GM23338 (cell line): ENCODE data around the gene XDH. TPM values are rescaled to one million over a fixed set of nuclear protein-coding genes. Genes with fewer than 3 reads are reported as not detected.

Source experiments
- ATAC-seq: fragments of 200-7000 bp; cut with Tn5 transposase; 3 replicates; pipeline ENCODE4 v1.9.1; 2020
- DNase-seq: peaks from one replicate; pipeline ENCODE4 v3.0.0-alpha.2; 2015; ENCODE audit warnings: low spot score
- H2AFZ ChIP-seq: fragments of 200-600 bp; sonication (generic); 2 replicates; pipeline ENCODE4 v1.8.0; 2016; ENCODE audit warnings: antibody characterized with exemption, mild to moderate bottlenecking, moderate library complexity
- H3F3A ChIP-seq: fragments of 200-600 bp; sonication (generic); replicated peaks from 2 replicates; pipeline ENCODE4 v1.8.0; 2017; ENCODE audit warnings: antibody characterized with exemption, mixed run types, low read depth
- H3K27ac ChIP-seq: fragments of 200-600 bp; sonication (generic); 2 replicates; pipeline ENCODE4 v1.6.1; 2016; ENCODE audit warnings: low read depth
- H3K27me3 ChIP-seq: fragments of 200-600 bp; sonication (generic); 2 replicates; pipeline ENCODE4 v1.8.0; 2016; ENCODE audit warnings: mild to moderate bottlenecking, mixed run types, moderate library complexity; ENCODE audit not compliant: insufficient read depth
- H3K36me3 ChIP-seq: fragments of 200-600 bp; sonication (generic); 2 replicates; pipeline ENCODE4 v1.8.0; 2016; ENCODE audit warnings: mild to moderate bottlenecking; ENCODE audit not compliant: insufficient read depth
- H3K4me1 ChIP-seq: fragments of 200-600 bp; sonication (generic); 2 replicates; pipeline ENCODE4 v1.8.0; 2016; ENCODE audit warnings: mild to moderate bottlenecking, moderate library complexity; ENCODE audit not compliant: insufficient read depth
- H3K4me2 ChIP-seq: fragments of 200-600 bp; sonication (generic); 2 replicates; pipeline ENCODE4 v1.7.1; 2017; ENCODE audit warnings: mixed run types
- H3K4me3 ChIP-seq: fragments of 200-600 bp; sonication (generic); 2 replicates; pipeline ENCODE4 v1.6.1; 2016; ENCODE audit warnings: mixed run types
- H3K79me2 ChIP-seq: fragments of 200-600 bp; sonication (generic); replicated peaks from 2 replicates; pipeline ENCODE4 v1.8.0; 2017; ENCODE audit warnings: mild to moderate bottlenecking; ENCODE audit not compliant: insufficient read depth
- H3K9me2 ChIP-seq: fragments of 200-600 bp; sonication (generic); 2 replicates; pipeline ENCODE4 v1.8.0; 2017; ENCODE audit not compliant: insufficient read depth
- H4K20me1 ChIP-seq: fragments of 200-600 bp; sonication (generic); replicated peaks from 2 replicates; pipeline ENCODE4 v1.8.0; 2017; ENCODE audit warnings: mild to moderate bottlenecking; ENCODE audit not compliant: insufficient read depth
- H3K27ac Mint-ChIP-seq: 2 replicates; pipeline ENCODE4 v1.8.0; 2020; ENCODE audit warnings: inconsistent platforms, mild to moderate bottlenecking, moderate library complexity, mixed read lengths
- H3K27me3 Mint-ChIP-seq: 3 replicates; pipeline ENCODE4 v1.8.0; 2022; ENCODE audit warnings: low read depth, mild to moderate bottlenecking, moderate library complexity, mixed read lengths, inconsistent platforms; ENCODE audit not compliant: insufficient read depth, poor library complexity
- H3K36me3 Mint-ChIP-seq: 3 replicates; pipeline ENCODE4 v1.8.0; 2021; ENCODE audit warnings: low read depth, mild to moderate bottlenecking, inconsistent platforms, moderate library complexity, mixed read lengths
- H3K4me1 Mint-ChIP-seq: 3 replicates; pipeline ENCODE4 v1.8.0; 2020; ENCODE audit warnings: mild to moderate bottlenecking, inconsistent platforms, mixed read lengths
- H3K4me3 Mint-ChIP-seq: 3 replicates; pipeline ENCODE4 v1.8.0; 2021; ENCODE audit warnings: moderate library complexity, mild to moderate bottlenecking, inconsistent platforms, mixed read lengths
- H3K9me3 Mint-ChIP-seq: 3 replicates; pipeline ENCODE4 v1.8.0; 2020; ENCODE audit warnings: moderate library complexity, mild to moderate bottlenecking, inconsistent platforms, mixed read lengths
- CREB1 ChIP-seq: fragments of 250-450 bp; sonication (Bioruptor Pico); IDR thresholded peaks from 2 replicates; pipeline ENCODE4 v1.5.0; 2020; ENCODE audit warnings: low read depth, mild to moderate bottlenecking, moderate library complexity
- CTCF ChIP-seq, 2 experiments: fragments of 200-600 bp in 1 of 2; sonication (generic) in 1 of 2; conservative IDR thresholded peaks; 2 replicates each; pipeline versions ENCODE4 v1.5.1 to v1.6.1; 2016 to 2017; ENCODE audit warnings: antibody characterized with exemption in 2 of 2, low read depth in 2 of 2, mild to moderate bottlenecking in 2 of 2, moderate library complexity in 1 of 2
- ETS1 ChIP-seq: IDR thresholded peaks from 2 replicates; pipeline ENCODE4 v1.6.1; 2016; ENCODE audit warnings: antibody characterized with exemption
- EZH2 ChIP-seq: fragments of 200-600 bp; sonication (generic); IDR thresholded peaks from one replicate; pipeline ENCODE4 v1.8.0; 2017; ENCODE audit warnings: antibody characterized with exemption, mild to moderate bottlenecking, low read depth; ENCODE audit not compliant: unreplicated experiment
- EZH2phosphoT487 ChIP-seq: fragments of 200-600 bp; sonication (generic); IDR thresholded peaks from one replicate; pipeline ENCODE4 v1.8.1; 2018; ENCODE audit warnings: antibody characterized with exemption; ENCODE audit not compliant: unreplicated experiment
- JUNB ChIP-seq: IDR thresholded peaks from one replicate; pipeline ENCODE4 v1.6.1; 2016; ENCODE audit warnings: antibody characterized with exemption; ENCODE audit not compliant: unreplicated experiment
- NANOG ChIP-seq: IDR thresholded peaks from 2 replicates; pipeline ENCODE4 v1.6.1; 2016; ENCODE audit warnings: antibody characterized with exemption, borderline replicate concordance
- POLR2AphosphoS5 ChIP-seq: IDR thresholded peaks from 2 replicates; pipeline ENCODE4 v1.6.1; 2016; ENCODE audit warnings: antibody characterized with exemption, low read depth
- STAT1 ChIP-seq: IDR thresholded peaks from one replicate; pipeline ENCODE4 v1.6.1; 2016; ENCODE audit warnings: antibody characterized with exemption; ENCODE audit not compliant: unreplicated experiment
- ZNF114 ChIP-seq: fragments of 250-450 bp; sonication (Bioruptor Pico); IDR thresholded peaks from 2 replicates; pipeline ENCODE4 v1.5.0; 2020; ENCODE audit warnings: mild to moderate bottlenecking, moderate library complexity
- ZNF462 ChIP-seq: fragments of 250-450 bp; sonication (Bioruptor Pico); IDR thresholded peaks from 2 replicates; pipeline ENCODE4 v1.5.0; 2020; ENCODE audit warnings: mild to moderate bottlenecking, moderate library complexity
- polyA plus RNA-seq: library from polyadenylated mRNA; unstranded; fragments of >200 nt; fragmentation: Nextera tagmentation; extraction: Ambion mirVana; gene quantifications from 2 replicates; pipeline ENCODE4 v1.2.1, GENCODE V29; 2016
- total RNA-seq: library from RNA; depleted of rRNA; stranded (reverse); fragments of >200 nt; shearing (Covaris generic); gene quantifications from 2 replicates; pipeline ENCODE4 v1.2.3, GENCODE V29; 2014

The XDH gene
- total and polyA plus RNA-seq, 2 experiments from 2014 or later: 0.55 to 0.87 TPM

- peaks cover 27% of the 10 kb centered on the region; the same call in 1 of the 2 replicates for H3K4me1 ChIP-seq
- H3K36me3 ChIP-seq: no peaks in the 10 kb centered on the region
- ATAC-seq (no peak), DNase-seq (no peak)
- no peak for TF ChIP-seq ETS1
- no peak for TF ChIP-seq CTCF (conservative IDR thresholded peaks at IDR 0.05; ENCODE audit: low read depth in 2 of 2)
- H2AFZ ChIP-seq: no peak overlapping the region
- H3K4me1 Mint-ChIP-seq: peaks cover 31% of the 10 kb centered on the region
- H3K27ac ChIP-seq: no peak overlapping the region
- H3K27me3 ChIP-seq: no peaks in the 10 kb centered on the region
- H3K4me3 Mint-ChIP-seq: no peak overlapping the region
- H3K27ac Mint-ChIP-seq: no peak overlapping the region; the same call in 1 of the 2 replicates
- H3K4me2 ChIP-seq: no peak overlapping the region
- no peak overlapping the region for H3K4me3 ChIP-seq
- H3K79me2 ChIP-seq: no peaks in the 10 kb centered on the region
- no peaks in the 10 kb centered on the region for H4K20me1 ChIP-seq
- H3K27me3 Mint-ChIP-seq: peaks cover 3% of the 10 kb centered on the region
- H3F3A ChIP-seq: no peaks in the 10 kb centered on the region
- no peaks in the 10 kb centered on the region for H3K36me3 Mint-ChIP-seq
- H3K9me2 ChIP-seq: 0 out of 2 replicates have a peak, but pooled peaks cover 4% of the 10 kb centered on the region
- H3K9me3 Mint-ChIP-seq: no peaks in the 10 kb centered on the region
Measured at GRCh38 chr2:31381601-31382000, 32.9 kb downstream of the XDH start.

GRCh38 chr2:31380243-31380642 is 34.3 kb downstream of the XDH start:
- peaks cover 3% of the 10 kb centered on the region for H3K27me3 Mint-ChIP-seq
- TF ChIP-seq POLR2AphosphoS5 (no peak), EZH2phosphoT487 (no peak), ZNF462 (CRISPR knock-in tag) (no peak), EZH2 (no peak), STAT1 (no peak), CTCF (conservative IDR thresholded peaks at IDR 0.05; ENCODE audit: low read depth in 2 of 2) (no peak), NANOG (no peak), CREB1 (CRISPR knock-in tag) (no peak), ZNF114 (no peak), JUNB (no peak)

More at GRCh38 chr2:31380243-31380642, 34.3 kb downstream of the XDH start:
- Mint-ChIP-seq H3K4me1 (peaks cover 31% of the 10 kb centered on the region), H3K27ac (no peak overlapping the region), H3K9me3 (no peaks in the 10 kb centered on the region), H3K36me3 (no peaks in the 10 kb centered on the region), H3K4me3 (no peak overlapping the region)
- H3K36me3 ChIP-seq: no peaks in the 10 kb centered on the region
- H4K20me1 ChIP-seq: no peaks in the 10 kb centered on the region
- H3K27me3 ChIP-seq: no peaks in the 10 kb centered on the region
- no peaks in the 10 kb centered on the region for H3F3A ChIP-seq
- H3K4me3 ChIP-seq: no peak overlapping the region
- H3K4me2 ChIP-seq: no peak overlapping the region
- H3K79me2 ChIP-seq: no peaks in the 10 kb centered on the region
- no peak overlapping the region for H2AFZ ChIP-seq
- no peaks in the 10 kb centered on the region for H3K9me2 ChIP-seq
- H3K27ac ChIP-seq: no peak overlapping the region
- DNase-seq (no peak), ATAC-seq (no peak)
- H3K4me1 ChIP-seq: peaks cover 27% of the 10 kb centered on the region; the same call in 1 of the 2 replicates
